ENCODE data around the gene EPB41L2. TPM values are rescaled to one million over a fixed set of nuclear protein-coding genes. Genes with fewer than 3 reads are reported as not detected.
"Not testable (repeated sequence)": the region's sequence is repeated elsewhere in the genome, so short reads cannot be mapped to it uniquely, and the experiment has no call there.

Gene EPB41L2
- total RNA-seq, 1 experiment from 2014 or later = 106 TPM

- TF ChIP-seq GRHL2 (CRISPR knock-in tag; IDR thresholded peaks at IDR 0.05; ENCODE audit: insufficient replicate concordance, severe bottlenecking) = no peak
- TF ChIP-seq ZNF671 (CRISPR knock-in tag; IDR thresholded peaks at IDR 0.05) = no peak
- TF ChIP-seq RELA (CRISPR knock-in tag; IDR thresholded peaks at IDR 0.05; ENCODE audit: borderline replicate concordance) = no peak
- TF ChIP-seq USF1 (CRISPR knock-in tag; IDR thresholded peaks at IDR 0.05) = no peak
- TF ChIP-seq NFATC4 (CRISPR knock-in tag; IDR thresholded peaks at IDR 0.05) = no peak
These were observed 248.5 kb downstream of the EPB41L2 start (continued) for GRCh38 chr6:130814506-130814905.

GRCh38 chr6:130811932-130812331 is 251.1 kb downstream of the EPB41L2 start:
- Mint-ChIP-seq H3K4me3 (no peak overlapping the region), H3K36me3 (no peaks in the 10 kb centered on the region), H3K27ac (no peak overlapping the region), H3K4me1 (no peaks in the 10 kb centered on the region), H3K27me3 (ENCODE audit: low read depth) (no peaks in the 10 kb centered on the region), H3K9me3 (0 out of 2 replicates have a peak, but pooled peaks cover 4% of the 10 kb centered on the region)
- ChIA-PET CTCF (interaction anchor here (1.0 kb wide), 1 partner anchor 61 kb away, joined by 4 read pairs; no protein-coding TSS in a partner anchor), POLR2A (no interaction called here)
- ATAC-seq = no peak
- TF ChIP-seq PREB (CRISPR knock-in tag; IDR thresholded peaks at IDR 0.05; ENCODE audit: borderline replicate concordance) (no peak), ZNF121 (CRISPR knock-in tag; IDR thresholded peaks at IDR 0.05) (no peak), MXD4 (CRISPR knock-in tag; IDR thresholded peaks at IDR 0.05; ENCODE audit: borderline replicate concordance) (no peak), OVOL2 (CRISPR knock-in tag; IDR thresholded peaks at IDR 0.05; ENCODE audit: borderline replicate concordance) (no peak), AFF4 (CRISPR knock-in tag; IDR thresholded peaks at IDR 0.05; ENCODE audit: borderline replicate concordance) (no peak), PRDM15 (CRISPR knock-in tag; IDR thresholded peaks at IDR 0.05) (no peak)
- no peak for DNase-seq (ENCODE audit: low spot score)

- POLR2A ChIA-PET = no interaction called here
- DNase-seq (ENCODE audit: low spot score) = no peak
- Mint-ChIP-seq H3K9me3 (no peaks in the 10 kb centered on the region), H3K27me3 (ENCODE audit: low read depth) (no peaks in the 10 kb centered on the region), H3K36me3 (no peaks in the 10 kb centered on the region), H3K4me3 (no peak overlapping the region), H3K4me1 (no peaks in the 10 kb centered on the region), H3K27ac (no peak overlapping the region)
- no peak for TF ChIP-seq MAX (CRISPR knock-in tag; IDR thresholded peaks at IDR 0.05)
- ATAC-seq = no peak
- CTCF ChIA-PET = interaction anchor here (1.4 kb wide), 1 partner anchor 62 kb away, joined by 4 read pairs; no protein-coding TSS in a partner anchor
These were observed 252.6 kb downstream of the EPB41L2 start for GRCh38 chr6:130810307-130811030.

- H3K9me3 Mint-ChIP-seq = peaks cover 34% of the 10 kb centered on the region
- CTCF ChIA-PET; H3K4me3 Mint-ChIP-seq; DNase-seq (ENCODE audit: low spot score); H3K27me3 Mint-ChIP-seq (ENCODE audit: low read depth); H3K27ac Mint-ChIP-seq; H3K4me1 Mint-ChIP-seq; POLR2A ChIA-PET; ATAC-seq: not testable (repeated sequence)
- peaks cover 12% of the 10 kb centered on the region for H3K36me3 Mint-ChIP-seq
These were observed 261.7 kb downstream of the EPB41L2 start for GRCh38 chr6:130801368-130801767.
